Lower leg skin (tissue), 3 donors: ENCODE measurements around the gene ARHGAP10.

Experiments used
- POLR2A ChIP-seq, 2 donors: fragments of 450-650 bp; IDR thresholded peaks; one replicate each; pipeline ENCODE4 v1.6.1; 2016 to 2017; ENCODE audit warnings: antibody characterized with exemption in 2 of 2, mild to moderate bottlenecking in 1 of 2, moderate library complexity in 1 of 2
- TF ChIP-seq, protein P1 (sequence below), 3 donors: fragments of 450-650 bp; IDR thresholded peaks; one replicate each; pipeline ENCODE4 v1.5.1; 2016; ENCODE audit warnings: antibody characterized with exemption in 3 of 3, mild to moderate bottlenecking in 3 of 3, moderate library complexity in 2 of 3

DNA sequence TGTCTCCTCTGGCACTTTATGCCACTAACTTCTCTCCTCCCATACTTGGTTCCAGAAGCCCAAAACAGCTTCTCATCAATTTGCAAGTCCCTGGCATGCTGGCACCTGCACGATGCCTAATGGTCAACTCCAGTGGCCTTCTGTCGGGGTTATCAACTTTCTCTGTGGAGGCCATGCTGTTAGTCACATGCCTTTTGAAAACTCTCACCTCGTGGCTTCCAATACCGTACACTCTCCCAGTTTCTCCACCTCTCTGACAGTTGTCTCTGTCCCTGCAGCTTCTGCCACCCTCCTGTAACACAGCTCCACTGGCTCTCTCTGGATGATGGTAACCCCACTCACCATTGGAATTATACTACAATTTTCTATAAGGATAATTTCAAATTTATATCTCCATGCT lies 386.3 kb downstream of the ARHGAP10 start:
- TF ChIP-seq, protein P1, sequence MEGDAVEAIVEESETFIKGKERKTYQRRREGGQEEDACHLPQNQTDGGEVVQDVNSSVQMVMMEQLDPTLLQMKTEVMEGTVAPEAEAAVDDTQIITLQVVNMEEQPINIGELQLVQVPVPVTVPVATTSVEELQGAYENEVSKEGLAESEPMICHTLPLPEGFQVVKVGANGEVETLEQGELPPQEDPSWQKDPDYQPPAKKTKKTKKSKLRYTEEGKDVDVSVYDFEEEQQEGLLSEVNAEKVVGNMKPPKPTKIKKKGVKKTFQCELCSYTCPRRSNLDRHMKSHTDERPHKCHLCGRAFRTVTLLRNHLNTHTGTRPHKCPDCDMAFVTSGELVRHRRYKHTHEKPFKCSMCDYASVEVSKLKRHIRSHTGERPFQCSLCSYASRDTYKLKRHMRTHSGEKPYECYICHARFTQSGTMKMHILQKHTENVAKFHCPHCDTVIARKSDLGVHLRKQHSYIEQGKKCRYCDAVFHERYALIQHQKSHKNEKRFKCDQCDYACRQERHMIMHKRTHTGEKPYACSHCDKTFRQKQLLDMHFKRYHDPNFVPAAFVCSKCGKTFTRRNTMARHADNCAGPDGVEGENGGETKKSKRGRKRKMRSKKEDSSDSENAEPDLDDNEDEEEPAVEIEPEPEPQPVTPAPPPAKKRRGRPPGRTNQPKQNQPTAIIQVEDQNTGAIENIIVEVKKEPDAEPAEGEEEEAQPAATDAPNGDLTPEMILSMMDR (IDR thresholded peaks at IDR 0.05), result no peak
- TF ChIP-seq POLR2A (IDR thresholded peaks at IDR 0.05), result no peak
